Mesothelial cell of epicardium (in vitro differentiated cells): ENCODE data around the gene SLC10A2. TPM values are rescaled to one million over a fixed set of nuclear protein-coding genes. Genes with fewer than 3 reads are reported as not detected.

Experiments
- DNase-seq, 2 experiments: peaks; one replicate each; pipeline ENCODE4 v3.0.0; 2021; ENCODE audit warnings: low spot score in 2 of 2; ENCODE audit not compliant: unreplicated experiment in 2 of 2
- H3K27ac Mint-ChIP-seq: 2 replicates; pipeline ENCODE4 v1.8.0; 2021; ENCODE audit warnings: mixed read lengths
- H3K27me3 Mint-ChIP-seq: 2 replicates; pipeline ENCODE4 v1.8.0; 2021; ENCODE audit warnings: low read depth, mixed read lengths
- H3K36me3 Mint-ChIP-seq: 2 replicates; pipeline ENCODE4 v1.8.0; 2021; ENCODE audit warnings: mixed read lengths
- H3K4me1 Mint-ChIP-seq: 2 replicates; pipeline ENCODE4 v1.8.0; 2021; ENCODE audit warnings: mixed read lengths
- H3K4me3 Mint-ChIP-seq: 2 replicates; pipeline ENCODE4 v1.8.0; 2021; ENCODE audit warnings: mild to moderate bottlenecking, moderate library complexity, mixed read lengths
- H3K9me3 Mint-ChIP-seq: 2 replicates; pipeline ENCODE4 v1.8.0; 2021; ENCODE audit warnings: mixed read lengths
- total RNA-seq: library from RNA; stranded (reverse); gene quantifications from 3 replicates; pipeline ENCODE4 v1.2.1, GENCODE V29; 2021
- TF ChIP-seq, protein P1 (sequence below): fragments of 200-600 bp; sonication (generic); IDR thresholded peaks from one replicate; pipeline ENCODE4 v1.5.0; 2021; ENCODE audit warnings: antibody characterized with exemption; ENCODE audit not compliant: unreplicated experiment

SLC10A2 gene
- total RNA-seq, 1 donor from 2014 or later = not detected

GRCh38 chr13:103030776-103031175 is 35.4 kb downstream of the SLC10A2 start:
- no peak for DNase-seq
- Mint-ChIP-seq H3K4me3 (no peak overlapping the region), H3K27ac (no peak overlapping the region), H3K27me3 (peaks cover 3% of the 10 kb centered on the region), H3K4me1 (peaks cover 11% of the 10 kb centered on the region), H3K36me3 (peaks cover 2% of the 10 kb centered on the region), H3K9me3 (peaks cover 16% of the 10 kb centered on the region)
- TF ChIP-seq, protein P1, sequence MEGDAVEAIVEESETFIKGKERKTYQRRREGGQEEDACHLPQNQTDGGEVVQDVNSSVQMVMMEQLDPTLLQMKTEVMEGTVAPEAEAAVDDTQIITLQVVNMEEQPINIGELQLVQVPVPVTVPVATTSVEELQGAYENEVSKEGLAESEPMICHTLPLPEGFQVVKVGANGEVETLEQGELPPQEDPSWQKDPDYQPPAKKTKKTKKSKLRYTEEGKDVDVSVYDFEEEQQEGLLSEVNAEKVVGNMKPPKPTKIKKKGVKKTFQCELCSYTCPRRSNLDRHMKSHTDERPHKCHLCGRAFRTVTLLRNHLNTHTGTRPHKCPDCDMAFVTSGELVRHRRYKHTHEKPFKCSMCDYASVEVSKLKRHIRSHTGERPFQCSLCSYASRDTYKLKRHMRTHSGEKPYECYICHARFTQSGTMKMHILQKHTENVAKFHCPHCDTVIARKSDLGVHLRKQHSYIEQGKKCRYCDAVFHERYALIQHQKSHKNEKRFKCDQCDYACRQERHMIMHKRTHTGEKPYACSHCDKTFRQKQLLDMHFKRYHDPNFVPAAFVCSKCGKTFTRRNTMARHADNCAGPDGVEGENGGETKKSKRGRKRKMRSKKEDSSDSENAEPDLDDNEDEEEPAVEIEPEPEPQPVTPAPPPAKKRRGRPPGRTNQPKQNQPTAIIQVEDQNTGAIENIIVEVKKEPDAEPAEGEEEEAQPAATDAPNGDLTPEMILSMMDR = no peak

DNA sequence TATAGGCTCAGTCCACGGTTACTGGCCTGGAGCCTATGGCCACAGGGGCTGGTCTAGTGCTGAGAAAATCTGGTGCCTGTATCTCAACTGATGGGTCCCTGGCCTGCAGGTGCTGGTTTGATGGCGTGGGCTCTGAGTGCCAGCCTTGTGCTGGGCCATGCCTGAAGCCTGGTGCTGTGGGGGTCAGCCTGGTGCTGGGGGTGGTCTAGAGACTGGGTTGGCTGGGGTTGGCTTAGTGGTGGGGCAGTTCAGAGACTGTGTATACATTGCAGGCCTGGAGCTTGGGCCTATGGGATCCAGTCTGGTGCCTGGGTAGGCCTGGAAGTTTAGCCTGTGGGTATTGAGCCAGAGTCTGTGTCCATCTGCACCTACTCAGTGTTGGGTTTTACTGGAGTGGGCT is 36.4 kb downstream of the SLC10A2 start:
- TF ChIP-seq, protein P1 = no peak
- peaks cover 25% of the 10 kb centered on the region for H3K9me3 Mint-ChIP-seq
- H3K36me3 Mint-ChIP-seq = peaks cover 5% of the 10 kb centered on the region
- peaks cover 3% of the 10 kb centered on the region for H3K27me3 Mint-ChIP-seq
- peaks cover 9% of the 10 kb centered on the region for H3K4me1 Mint-ChIP-seq
- H3K27ac Mint-ChIP-seq = no peak overlapping the region
- H3K4me3 Mint-ChIP-seq = no peak overlapping the region
- no peak for DNase-seq

DNA sequence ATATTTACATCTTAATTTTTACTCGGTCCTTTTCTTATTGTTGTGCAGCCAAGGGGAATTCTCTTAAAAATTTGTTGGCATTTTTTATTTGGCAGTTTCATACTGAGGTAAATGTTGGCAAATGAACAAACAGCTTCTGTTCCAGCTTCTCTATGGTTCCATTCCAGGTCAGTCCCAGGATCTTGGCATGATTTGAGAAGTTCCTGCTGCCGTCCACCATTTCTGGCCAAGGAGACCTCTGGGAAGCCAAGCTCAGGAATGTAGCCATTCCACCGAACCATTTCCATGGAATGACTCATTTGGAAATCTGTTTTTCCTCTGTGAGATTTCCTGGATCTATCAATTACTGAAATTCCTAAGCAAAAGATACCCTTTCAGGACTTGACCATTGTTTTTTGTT is 43.9 kb downstream of the SLC10A2 start:
- Mint-ChIP-seq H3K27me3 (no peaks in the 10 kb centered on the region), H3K9me3 (peaks cover 39% of the 10 kb centered on the region), H3K4me3 (no peak overlapping the region), H3K27ac (no peak overlapping the region), H3K4me1 (peaks cover 22% of the 10 kb centered on the region), H3K36me3 (peaks cover 5% of the 10 kb centered on the region)
- no peak for DNase-seq
- TF ChIP-seq, protein P1 = no peak

DNA sequence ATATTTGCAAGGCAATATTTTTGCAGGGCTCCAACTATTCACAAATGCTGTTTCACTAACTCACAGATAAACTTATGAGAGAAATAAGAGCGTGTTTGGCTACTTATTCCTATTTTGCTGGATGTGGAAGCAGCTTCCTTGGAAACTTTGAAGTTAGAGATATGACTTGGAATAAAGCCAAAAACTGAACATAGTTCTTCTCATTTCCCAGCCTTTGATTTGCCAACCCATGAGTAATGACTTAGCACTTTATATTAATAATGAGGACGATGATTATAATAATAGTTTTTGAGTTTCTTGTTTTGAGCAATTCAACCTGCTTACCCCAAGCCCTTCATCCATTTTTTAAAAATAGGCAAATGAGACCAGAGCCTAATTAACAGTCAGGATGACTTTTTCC is 47.7 kb downstream of the SLC10A2 start:
- Mint-ChIP-seq H3K36me3 (no peaks in the 10 kb centered on the region), H3K27me3 (peaks cover 12% of the 10 kb centered on the region), H3K4me3 (no peak overlapping the region)

DNA sequence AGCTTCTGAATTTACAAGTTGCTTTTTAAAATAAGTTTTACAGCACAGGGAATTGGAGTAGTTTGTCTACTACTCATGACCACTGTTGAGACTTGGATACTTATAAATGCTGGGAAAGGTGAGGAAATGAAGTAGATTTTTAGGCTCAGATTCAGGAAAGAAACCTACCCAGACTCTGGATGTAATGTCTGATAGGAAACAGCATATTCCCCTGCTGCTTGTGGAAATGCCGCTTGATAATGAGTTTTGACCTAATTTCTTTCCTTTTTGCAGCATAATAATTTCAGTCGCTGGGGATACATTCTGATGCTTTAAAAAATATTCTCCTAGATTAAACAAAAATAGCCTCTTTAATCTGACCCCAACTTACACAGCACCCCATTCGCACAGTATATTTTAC is 53.6 kb downstream of the SLC10A2 start:
- H3K4me3 Mint-ChIP-seq = no peak overlapping the region
- peaks cover 8% of the 10 kb centered on the region for H3K4me1 Mint-ChIP-seq

More for the DNA sequence above, 47.7 kb downstream of the SLC10A2 start:
- Mint-ChIP-seq H3K9me3 (peaks cover 10% of the 10 kb centered on the region), H3K27ac (peak overlapping the region; percentile 50), H3K4me1 (peaks cover 27% of the 10 kb centered on the region)
- DNase-seq = no peak
- TF ChIP-seq, protein P1 = no peak

More for the DNA sequence above, 53.6 kb downstream of the SLC10A2 start:
- H3K27me3 Mint-ChIP-seq = peaks cover 29% of the 10 kb centered on the region
- TF ChIP-seq, protein P1 = no peak
- DNase-seq = no peak
- no peaks in the 10 kb centered on the region for H3K36me3 Mint-ChIP-seq
- H3K27ac Mint-ChIP-seq = no peak overlapping the region
- H3K9me3 Mint-ChIP-seq = no peaks in the 10 kb centered on the region
